Retina (tissue), 1 donor: ENCODE measurements around the gene ELL.

Experiments
- DNase-seq: peaks from one replicate; pipeline ENCODE4 v3.0.0-alpha.2; 2016

Gene ELL

GRCh38 chr19:18466354-18466753 is 55.5 kb downstream of the ELL start:
- DNase-seq: no peak

- no peak for DNase-seq
Observed at GRCh38 chr19:18465964-18466339, 55.9 kb downstream of the ELL start.

- DNase-seq: no peak
Observed at GRCh38 chr19:18465214-18465963, 56.5 kb downstream of the ELL start.

- DNase-seq: no peak
Observed at GRCh38 chr19:18464646-18465045, 57.2 kb downstream of the ELL start.

- DNase-seq: no peak
Observed at GRCh38 chr19:18461471-18461870, 60.4 kb downstream of the ELL start.

- no peak for DNase-seq
Observed at GRCh38 chr19:18460900-18461299, 61.0 kb downstream of the ELL start.

- DNase-seq: no peak
Observed at GRCh38 chr19:18457483-18458331, 64.2 kb downstream of the ELL start.

GRCh38 chr19:18456974-18457373 is 64.9 kb downstream of the ELL start:
- DNase-seq: no peak

- no peak for DNase-seq
Observed at GRCh38 chr19:18456279-18456678, 65.6 kb downstream of the ELL start.

GRCh38 chr19:18453269-18454024 is 68.4 kb downstream of the ELL start:
- DNase-seq: no peak

- no peak for DNase-seq
Observed at GRCh38 chr19:18452386-18452785, 69.5 kb downstream of the ELL start.

- DNase-seq: peak; percentile 92
Observed at GRCh38 chr19:18450931-18451836, 70.7 kb downstream of the ELL start.

- no peak for DNase-seq
Observed at GRCh38 chr19:18450021-18450930, 71.6 kb downstream of the ELL start.

GRCh38 chr19:18449552-18449951 is 72.3 kb downstream of the ELL start:
- no peak for DNase-seq

GRCh38 chr19:18446811-18447359 is 75.0 kb downstream of the ELL start:
- DNase-seq: no peak

- no peak for DNase-seq
Observed at GRCh38 chr19:18446145-18446810, 75.6 kb downstream of the ELL start.

GRCh38 chr19:18445262-18445948 is 76.5 kb downstream of the ELL start:
- no peak for DNase-seq

- DNase-seq: no peak
Observed at GRCh38 chr19:18444513-18444912, 77.4 kb downstream of the ELL start.

- no peak for DNase-seq
Observed at GRCh38 chr19:18443831-18444230, 78.0 kb downstream of the ELL start.

- no peak for DNase-seq
Observed at GRCh38 chr19:18443406-18443805, 78.5 kb downstream of the ELL start.
